ENCODE measurements around the gene UMAD1.

DNA sequence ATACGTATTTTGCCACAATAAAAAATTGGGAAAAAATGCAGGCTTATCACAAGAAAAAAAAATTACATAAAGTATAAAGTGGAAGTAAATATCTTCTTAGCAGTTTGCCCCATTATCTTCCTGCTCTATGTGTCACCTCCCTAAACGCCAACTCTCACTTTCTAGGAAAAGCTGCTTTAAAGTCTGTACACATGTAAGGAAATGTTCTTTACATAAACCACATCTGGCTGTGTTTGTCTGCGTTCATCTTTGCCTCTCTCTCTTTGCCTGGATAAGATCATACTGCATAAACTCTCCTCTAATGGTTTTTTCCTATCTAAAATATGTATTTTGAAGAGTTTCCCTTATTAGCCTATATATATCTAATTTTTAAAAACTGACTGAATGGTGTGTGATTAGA lies 23.0 kb upstream of the UMAD1 start:
- TF ChIP-seq, protein P1, sequence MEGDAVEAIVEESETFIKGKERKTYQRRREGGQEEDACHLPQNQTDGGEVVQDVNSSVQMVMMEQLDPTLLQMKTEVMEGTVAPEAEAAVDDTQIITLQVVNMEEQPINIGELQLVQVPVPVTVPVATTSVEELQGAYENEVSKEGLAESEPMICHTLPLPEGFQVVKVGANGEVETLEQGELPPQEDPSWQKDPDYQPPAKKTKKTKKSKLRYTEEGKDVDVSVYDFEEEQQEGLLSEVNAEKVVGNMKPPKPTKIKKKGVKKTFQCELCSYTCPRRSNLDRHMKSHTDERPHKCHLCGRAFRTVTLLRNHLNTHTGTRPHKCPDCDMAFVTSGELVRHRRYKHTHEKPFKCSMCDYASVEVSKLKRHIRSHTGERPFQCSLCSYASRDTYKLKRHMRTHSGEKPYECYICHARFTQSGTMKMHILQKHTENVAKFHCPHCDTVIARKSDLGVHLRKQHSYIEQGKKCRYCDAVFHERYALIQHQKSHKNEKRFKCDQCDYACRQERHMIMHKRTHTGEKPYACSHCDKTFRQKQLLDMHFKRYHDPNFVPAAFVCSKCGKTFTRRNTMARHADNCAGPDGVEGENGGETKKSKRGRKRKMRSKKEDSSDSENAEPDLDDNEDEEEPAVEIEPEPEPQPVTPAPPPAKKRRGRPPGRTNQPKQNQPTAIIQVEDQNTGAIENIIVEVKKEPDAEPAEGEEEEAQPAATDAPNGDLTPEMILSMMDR (IDR thresholded peaks at IDR 0.05) = no peak
- TF ChIP-seq POLR2A (IDR thresholded peaks at IDR 0.05) = no peak

All from thyroid gland (tissue), 4 donors.